ENCODE data around the gene MMEL1. TPM values are rescaled to one million over a fixed set of nuclear protein-coding genes. Genes with fewer than 3 reads are reported as not detected.

Gene MMEL1
- polyA plus RNA-seq, 2 of the 4 experiments (the other 2 are of a cell fraction) = not detected

DNA sequence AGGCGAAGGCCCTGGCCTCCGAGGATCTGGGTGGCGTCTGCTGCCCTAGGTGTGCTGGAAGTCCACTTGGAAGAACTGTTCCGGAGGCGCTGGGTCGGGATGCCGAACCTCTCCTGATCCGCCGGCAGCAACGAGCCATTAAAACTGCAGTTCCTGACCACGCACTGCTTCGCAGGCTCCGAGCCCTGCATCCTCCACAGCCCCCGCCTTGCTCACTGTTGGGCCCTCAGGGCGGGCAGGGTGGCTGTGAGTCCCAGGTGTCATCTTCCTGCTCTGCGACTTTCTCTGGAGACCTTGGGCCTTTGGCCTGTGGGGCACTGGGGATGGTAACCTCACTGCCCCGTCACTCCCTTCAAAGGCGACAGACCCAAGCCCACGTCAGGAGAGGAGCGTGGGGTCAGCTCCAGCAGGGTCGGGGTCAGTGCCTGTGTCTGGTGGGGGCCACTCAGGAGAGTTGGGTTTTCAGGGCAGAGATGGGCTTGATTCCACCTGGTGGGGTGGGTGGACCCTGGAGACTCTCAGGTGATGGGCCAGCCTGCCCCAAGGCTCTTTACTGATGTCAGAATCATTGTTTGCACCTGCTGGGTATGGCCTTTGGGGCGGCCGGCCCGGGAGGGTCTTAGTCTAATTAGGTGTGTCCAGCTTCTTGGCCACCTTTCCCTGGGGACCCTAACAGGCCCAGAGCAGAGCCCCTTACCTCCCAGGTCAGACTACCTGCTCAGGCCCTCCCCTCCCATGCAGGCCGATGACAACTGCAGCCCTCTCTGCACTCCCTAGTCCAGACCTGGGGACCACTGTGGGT, 43.2 kb downstream of the MMEL1 start:
- ChIA-PET POLR2A (no interaction called here), CTCF (no interaction called here)
- WGBS (ENCODE audit: missing lambda C conversion rate) = 94% methylated on average over 13 of the region's 25 CpGs
- Histone ChIP-seq H3K4me2 (no peak overlapping the region), H3K4me1 (peaks cover 5% of the 10 kb centered on the region; the same call in 2 of the 3 replicates), H3K4me3 (no peak overlapping the region), H3K27ac (no peak overlapping the region), H3K9me3 (no peaks in the 10 kb centered on the region)
- TF ChIP-seq MAFK (IDR thresholded peaks at IDR 0.05; ENCODE audit: partially characterized antibody) (no peak), TP53 (CRISPR knock-in tag; IDR thresholded peaks at IDR 0.05) (no peak), CHD4 (IDR thresholded peaks at IDR 0.05; ENCODE audit: borderline replicate concordance) (no peak), TFCP2L1 (CRISPR knock-in tag; IDR thresholded peaks at IDR 0.05) (no peak), KDM5A (IDR thresholded peaks at IDR 0.05) (no peak), NPAS2 (CRISPR knock-in tag; IDR thresholded peaks at IDR 0.05; ENCODE audit: borderline replicate concordance) (no peak)
- TF ChIP-seq, protein P1, sequence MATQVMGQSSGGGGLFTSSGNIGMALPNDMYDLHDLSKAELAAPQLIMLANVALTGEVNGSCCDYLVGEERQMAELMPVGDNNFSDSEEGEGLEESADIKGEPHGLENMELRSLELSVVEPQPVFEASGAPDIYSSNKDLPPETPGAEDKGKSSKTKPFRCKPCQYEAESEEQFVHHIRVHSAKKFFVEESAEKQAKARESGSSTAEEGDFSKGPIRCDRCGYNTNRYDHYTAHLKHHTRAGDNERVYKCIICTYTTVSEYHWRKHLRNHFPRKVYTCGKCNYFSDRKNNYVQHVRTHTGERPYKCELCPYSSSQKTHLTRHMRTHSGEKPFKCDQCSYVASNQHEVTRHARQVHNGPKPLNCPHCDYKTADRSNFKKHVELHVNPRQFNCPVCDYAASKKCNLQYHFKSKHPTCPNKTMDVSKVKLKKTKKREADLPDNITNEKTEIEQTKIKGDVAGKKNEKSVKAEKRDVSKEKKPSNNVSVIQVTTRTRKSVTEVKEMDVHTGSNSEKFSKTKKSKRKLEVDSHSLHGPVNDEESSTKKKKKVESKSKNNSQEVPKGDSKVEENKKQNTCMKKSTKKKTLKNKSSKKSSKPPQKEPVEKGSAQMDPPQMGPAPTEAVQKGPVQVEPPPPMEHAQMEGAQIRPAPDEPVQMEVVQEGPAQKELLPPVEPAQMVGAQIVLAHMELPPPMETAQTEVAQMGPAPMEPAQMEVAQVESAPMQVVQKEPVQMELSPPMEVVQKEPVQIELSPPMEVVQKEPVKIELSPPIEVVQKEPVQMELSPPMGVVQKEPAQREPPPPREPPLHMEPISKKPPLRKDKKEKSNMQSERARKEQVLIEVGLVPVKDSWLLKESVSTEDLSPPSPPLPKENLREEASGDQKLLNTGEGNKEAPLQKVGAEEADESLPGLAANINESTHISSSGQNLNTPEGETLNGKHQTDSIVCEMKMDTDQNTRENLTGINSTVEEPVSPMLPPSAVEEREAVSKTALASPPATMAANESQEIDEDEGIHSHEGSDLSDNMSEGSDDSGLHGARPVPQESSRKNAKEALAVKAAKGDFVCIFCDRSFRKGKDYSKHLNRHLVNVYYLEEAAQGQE (IDR thresholded peaks at IDR 0.05) = no peak
- ATAC-seq (no peak), FAIRE-seq (no peak), DNase-seq (ENCODE audit: low read depth in 1 of 2, low spot score in 1 of 2) (no peak)

DNA sequence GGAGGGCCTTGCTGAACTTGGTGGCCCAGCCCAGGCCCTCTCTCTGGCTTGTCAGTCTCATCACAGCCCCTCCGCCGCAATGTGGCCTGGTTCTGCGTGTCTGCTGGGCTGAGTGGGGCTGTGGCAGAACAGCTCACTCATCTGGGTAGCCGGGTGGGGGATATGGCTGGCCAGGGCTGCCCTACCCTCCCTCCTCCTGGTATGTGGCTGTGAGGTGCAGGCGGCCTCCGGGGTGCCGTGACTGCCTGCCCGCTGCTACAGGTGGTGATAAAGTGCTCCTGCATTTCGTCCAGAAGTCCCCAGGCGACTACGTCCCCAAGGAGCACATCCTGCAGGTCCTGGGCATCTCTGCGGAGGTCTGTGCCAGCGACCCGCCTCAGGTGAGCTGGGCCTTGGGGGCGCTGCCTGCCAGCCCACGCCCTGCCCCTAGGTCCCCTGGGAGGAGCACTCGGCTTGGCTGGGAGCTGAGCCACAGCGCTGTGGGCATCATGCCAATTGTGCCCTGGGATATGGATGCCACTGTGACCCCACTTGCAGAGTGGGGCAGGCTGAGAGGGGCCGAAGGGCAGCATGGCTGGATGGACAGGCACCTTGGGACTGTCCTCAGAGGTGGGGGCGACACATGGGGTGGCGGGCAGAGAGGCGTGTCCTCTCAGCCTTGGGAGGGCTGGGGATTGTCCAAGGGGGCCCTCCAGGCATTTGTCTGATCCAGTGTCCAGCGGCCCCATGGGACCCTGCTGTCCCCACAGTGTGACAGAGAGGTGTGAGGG, 44.0 kb downstream of the MMEL1 start:
- FAIRE-seq (no peak), ATAC-seq (no peak), DNase-seq (ENCODE audit: low read depth in 1 of 2, low spot score in 1 of 2) (no peak)
- ChIA-PET CTCF (no interaction called here), POLR2A (no interaction called here)
- 92% methylated on average over 9 of the region's 23 CpGs for WGBS (ENCODE audit: missing lambda C conversion rate)
- no peak overlapping the region for H3K4me3 ChIP-seq
- H3K4me1 ChIP-seq = peaks cover 8% of the 10 kb centered on the region
- no peak overlapping the region for H3K4me2 ChIP-seq
- TF ChIP-seq CEBPB (IDR thresholded peaks at IDR 0.05) (no peak), EP300 (IDR thresholded peaks at IDR 0.05) (no peak), EHF (CRISPR knock-in tag; IDR thresholded peaks at IDR 0.05) (no peak), ESRRA (IDR thresholded peaks at IDR 0.05; ENCODE audit: borderline replicate concordance, low read length) (no peak), GATA3 (IDR thresholded peaks at IDR 0.05; ENCODE audit: borderline replicate concordance) (no peak), KDM1A (IDR thresholded peaks at IDR 0.05; ENCODE audit: low read depth) (no peak), HMGXB4 (CRISPR knock-in tag; IDR thresholded peaks at IDR 0.05; ENCODE audit: borderline replicate concordance) (no peak)
- TF ChIP-seq, protein P2, sequence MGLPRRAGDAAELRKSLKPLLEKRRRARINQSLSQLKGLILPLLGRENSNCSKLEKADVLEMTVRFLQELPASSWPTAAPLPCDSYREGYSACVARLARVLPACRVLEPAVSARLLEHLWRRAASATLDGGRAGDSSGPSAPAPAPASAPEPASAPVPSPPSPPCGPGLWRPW (IDR thresholded peaks at IDR 0.05) = no peak
- H3K9me3 ChIP-seq = no peaks in the 10 kb centered on the region
- H3K27ac ChIP-seq = no peak overlapping the region
